Pulmonary artery endothelial cell (primary cell): ENCODE measurements around the gene CAPN5. TPM values are rescaled to one million over a fixed set of nuclear protein-coding genes. Genes with fewer than 3 reads are reported as not detected.

ENCODE experiments used
- DNase-seq: peaks from one replicate; pipeline ENCODE4 v3.0.0-alpha.2; 2011; ENCODE audit warnings: low read depth, low spot score
- total RNA-seq: library from RNA; depleted of rRNA; stranded (reverse); fragments of >200 nt; gene quantifications from 2 replicates; pipeline ENCODE4 v1.2.3, GENCODE V29; 2014

CAPN5 gene
- total RNA-seq, 1 donor from 2014 or later, result 9.5 TPM

DNA sequence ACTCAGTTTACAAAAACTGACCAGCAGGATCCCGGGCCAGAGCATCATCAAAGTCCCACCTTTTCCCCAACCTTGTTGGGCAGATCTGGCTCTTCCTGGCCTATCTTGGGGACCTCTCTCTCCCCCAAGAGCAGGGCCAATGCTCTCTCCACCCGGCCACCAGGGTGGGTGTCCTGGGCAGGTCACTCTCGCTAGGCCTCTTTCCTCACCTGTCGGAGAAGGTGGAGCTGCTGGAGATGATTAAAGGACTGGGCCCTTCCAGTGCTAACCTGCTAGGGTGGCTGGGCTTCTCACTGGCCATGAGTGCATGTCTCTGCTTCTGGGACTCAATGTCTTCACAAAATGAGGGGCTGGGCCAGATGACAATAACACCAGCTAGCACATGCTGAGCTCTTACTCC lies 2.9 kb upstream of the CAPN5 start:
- DNase-seq, result no peak

GRCh38 chr11:77064648-77065217 lies 2.0 kb upstream of the CAPN5 start:
- no peak for DNase-seq

DNA sequence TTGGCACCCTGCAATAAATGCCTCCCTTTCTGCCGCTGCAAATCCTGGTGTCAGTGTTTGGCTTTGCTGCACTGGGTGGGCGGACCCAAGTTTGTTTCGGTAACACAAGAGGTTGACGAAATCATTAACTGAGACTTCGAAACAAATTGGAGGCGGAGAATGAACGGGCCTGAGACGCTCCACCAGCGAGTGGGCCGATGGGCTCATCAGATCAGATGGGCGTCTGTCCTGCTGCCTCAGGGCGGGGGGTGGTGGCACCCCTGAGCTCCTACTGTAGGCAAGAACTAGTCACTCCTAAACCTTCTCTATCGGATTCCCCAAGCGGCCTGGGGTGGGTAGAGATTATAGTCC lies 918 bp upstream of the CAPN5 start:
- no peak for DNase-seq

- DNase-seq, result no peak
Measured at GRCh38 chr11:77067861-77068443, 1.2 kb downstream of the CAPN5 start.

- no peak for DNase-seq
Measured at GRCh38 chr11:77068457-77069335, 1.9 kb downstream of the CAPN5 start.

GRCh38 chr11:77069336-77069968 lies 2.7 kb downstream of the CAPN5 start:
- no peak for DNase-seq

DNA sequence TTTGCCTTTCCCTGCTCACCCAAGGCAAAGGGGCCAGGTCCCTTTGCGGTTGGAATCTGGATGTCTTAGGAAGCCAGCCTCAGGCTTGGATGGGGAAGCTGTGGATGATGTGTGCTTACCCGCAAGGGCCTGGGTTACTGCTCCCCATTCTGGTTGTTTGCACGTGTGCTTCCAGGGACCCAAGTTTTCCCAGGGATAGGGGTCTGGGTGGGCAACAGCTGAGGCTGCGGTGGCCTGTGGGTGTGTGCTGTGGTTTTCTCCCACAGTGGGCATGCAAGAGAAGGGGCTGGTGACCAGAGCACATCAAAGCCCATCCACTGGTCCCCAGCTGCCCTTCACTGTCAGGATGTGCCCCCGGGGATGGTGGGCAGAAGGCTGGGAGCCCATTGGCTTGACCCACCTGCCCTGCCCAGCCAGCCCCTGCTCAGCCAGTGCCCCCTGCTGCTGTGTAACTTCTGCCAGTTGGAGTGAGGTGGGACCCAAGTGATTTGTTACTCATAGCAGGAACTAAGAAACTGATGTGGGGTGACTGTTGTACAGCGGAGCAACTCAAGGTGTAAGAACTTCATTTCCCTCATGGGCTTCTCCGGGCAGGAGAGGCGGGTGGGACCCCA lies 3.3 kb downstream of the CAPN5 start:
- no peak for DNase-seq

- no peak for DNase-seq
Measured at GRCh38 chr11:77071077-77071476, 4.3 kb downstream of the CAPN5 start.

DNA sequence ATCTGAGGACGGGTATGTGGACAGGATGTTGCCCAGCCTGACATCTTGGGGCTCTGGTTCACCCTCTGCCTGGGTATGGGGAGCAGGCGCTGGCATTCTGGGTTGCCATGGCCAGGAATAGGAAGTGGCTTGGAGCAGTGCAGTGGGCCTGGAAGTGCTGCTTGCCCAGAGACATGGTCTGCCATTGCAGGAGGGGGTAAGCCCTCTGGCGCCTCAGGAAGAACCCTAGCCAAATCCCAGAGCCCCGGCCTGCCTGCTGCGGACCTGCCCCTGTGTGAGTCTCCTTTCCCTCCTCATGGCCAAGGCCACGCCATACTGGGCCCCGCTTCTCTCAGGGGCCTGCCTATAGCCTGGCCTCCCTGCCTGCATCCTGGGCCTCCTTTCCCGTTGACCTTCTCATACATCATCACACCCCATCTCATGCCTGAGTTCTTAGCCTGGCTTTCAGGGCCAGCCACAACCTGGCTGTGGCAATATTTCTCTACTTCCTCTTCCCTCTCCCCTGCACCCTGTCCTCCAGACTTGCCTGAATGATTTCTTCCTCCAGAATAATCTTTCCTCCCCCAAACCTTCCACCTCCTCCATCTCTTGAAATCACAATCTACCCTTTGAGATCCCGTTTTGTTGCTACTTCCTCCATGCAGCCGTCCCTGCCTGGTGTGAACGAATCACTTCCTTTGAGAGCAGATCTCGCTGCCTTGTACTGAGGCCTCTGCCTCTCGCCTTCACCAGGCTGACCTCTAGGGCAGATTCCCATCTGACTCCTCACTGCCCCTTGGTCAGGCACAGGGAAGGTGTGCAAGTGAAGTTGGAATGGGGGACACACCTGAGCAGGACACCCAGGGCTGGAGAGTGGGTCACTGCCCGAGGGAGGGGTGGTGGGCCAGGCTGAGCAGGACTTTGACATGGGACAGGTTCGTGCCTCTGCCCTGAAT lies 5.2 kb downstream of the CAPN5 start:
- DNase-seq, result no peak

- DNase-seq, result no peak
Measured at GRCh38 chr11:77072851-77073327, 6.1 kb downstream of the CAPN5 start.

DNA sequence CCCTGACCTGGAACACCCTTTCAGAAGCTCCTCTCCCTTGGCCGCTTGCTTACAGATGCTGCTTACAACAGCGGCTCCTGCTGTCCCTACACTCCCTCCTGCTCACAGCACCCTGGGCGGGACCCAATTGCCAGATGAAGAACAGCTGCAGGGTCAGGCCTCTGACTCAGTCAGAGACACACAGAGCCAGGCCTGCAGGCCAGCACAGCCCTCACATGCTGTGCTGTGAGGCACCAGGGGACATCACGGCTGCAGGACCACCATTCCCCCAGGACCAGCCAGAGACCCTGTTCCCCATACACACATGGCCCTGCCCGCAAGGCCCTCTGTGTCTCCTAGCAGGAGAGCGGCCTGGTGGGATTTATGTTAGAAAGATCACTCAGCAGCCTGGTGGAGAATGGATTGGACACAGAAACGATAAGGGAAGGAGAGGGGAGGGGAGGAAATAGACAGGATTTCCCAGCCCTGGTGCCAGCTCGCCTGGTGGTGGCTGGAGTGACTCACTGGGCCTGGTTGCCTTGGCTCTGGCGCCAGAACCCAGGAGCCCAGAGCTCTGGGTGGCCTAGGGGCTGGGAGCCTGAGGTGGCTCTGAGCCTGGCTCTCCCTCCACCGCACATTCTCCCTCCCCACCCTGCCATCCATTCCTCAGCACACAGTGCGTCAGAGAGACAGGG lies 6.7 kb downstream of the CAPN5 start:
- peak; percentile 64 for DNase-seq

DNA sequence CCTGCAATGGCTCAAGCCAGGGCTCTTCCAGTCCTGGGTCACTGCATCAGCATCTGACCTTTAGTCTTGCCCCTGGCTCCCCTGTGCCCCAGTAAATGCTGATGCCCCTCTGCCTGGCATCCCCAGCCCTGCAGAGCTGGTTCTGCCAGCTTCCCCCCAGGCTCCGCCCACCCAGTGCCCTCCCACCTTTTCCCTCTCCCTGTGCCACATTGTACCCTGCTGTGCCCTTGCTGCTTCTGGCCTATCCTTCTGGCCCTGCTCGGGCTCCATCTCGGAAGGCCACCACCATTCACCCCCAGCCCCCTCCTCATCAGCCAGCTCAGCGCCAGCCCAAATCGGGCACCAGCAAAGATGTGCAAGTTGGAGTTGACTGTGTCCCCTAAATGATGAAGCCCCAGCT lies 7.4 kb downstream of the CAPN5 start:
- no peak for DNase-seq

GRCh38 chr11:77074626-77075221 lies 8.0 kb downstream of the CAPN5 start:
- no peak for DNase-seq

GRCh38 chr11:77075425-77075905 lies 8.7 kb downstream of the CAPN5 start:
- no peak for DNase-seq

DNA sequence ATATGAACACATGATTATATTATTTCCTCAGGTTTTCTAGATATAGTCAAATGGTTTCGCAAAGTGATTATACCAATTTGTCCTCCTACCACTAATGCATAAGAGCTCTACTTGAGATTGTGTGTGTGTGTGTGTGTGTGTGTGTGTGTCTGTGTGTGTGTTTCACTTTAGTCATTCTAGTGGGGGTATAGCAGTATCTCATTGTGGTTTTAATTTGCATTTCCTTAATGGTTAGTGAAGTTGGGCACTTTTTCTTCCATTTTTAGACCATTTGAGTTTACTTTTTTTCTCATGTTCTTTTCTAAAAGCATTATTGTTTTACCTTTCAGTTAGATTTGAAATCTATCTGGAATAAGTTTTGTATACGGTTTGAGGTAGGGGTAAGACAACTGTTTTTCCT lies 12.9 kb downstream of the CAPN5 start:
- no peak for DNase-seq

- DNase-seq, result no peak
Measured at GRCh38 chr11:77080643-77081210, 14.0 kb downstream of the CAPN5 start.

- DNase-seq, result no peak
Measured at GRCh38 chr11:77081381-77081851, 14.6 kb downstream of the CAPN5 start.

GRCh38 chr11:77081976-77082836 lies 15.4 kb downstream of the CAPN5 start:
- DNase-seq, result no peak
